SK-N-SH (cell line): ENCODE results near the gene ETS2. TPM values are rescaled to one million over a fixed set of nuclear protein-coding genes. Genes with fewer than 3 reads are reported as not detected.

Source experiments
- CTCF ChIA-PET: fragments of 300-600, 350-600 bp; formaldehyde crosslinking; extraction: SDS; loops from one replicate; lab custom pipeline; 2021; lab: Yijun Ruan, JAX
- POLR2A ChIA-PET: fragments of 350-600 bp; sonication (Branson Sonifier 250); formaldehyde crosslinking; extraction: SDS; loops from one replicate; lab custom pipeline; 2020; ENCODE audit warnings: antibody characterized with exemption, inconsistent platforms; lab: Yijun Ruan, JAX
- DNase-seq: peaks from one replicate; pipeline ENCODE4 v3.0.0; 2012
- H2AFZ ChIP-seq: fragments of 200-600 bp; sonication (generic); 2 replicates; pipeline ENCODE4 v1.8.1; 2016; ENCODE audit warnings: antibody characterized with exemption, mild to moderate bottlenecking, low read depth
- H3F3A ChIP-seq: fragments of 200-600 bp; sonication (generic); replicated peaks from 2 replicates; pipeline ENCODE3; 2016; ENCODE audit warnings: antibody characterized with exemption, mild to moderate bottlenecking; ENCODE audit not compliant: insufficient read depth
- H3K27ac ChIP-seq, 2 experiments: fragments of 200-500 bp in 1 of 2; fragments of 200-600 bp in 1 of 2; sonication (Bioruptor generic) in 1 of 2; sonication (generic), shearing (Covaris generic) in 1 of 2; 2 replicates each; pipeline versions ENCODE4 v1.5.1 to v1.6.1; 2014 to 2016; ENCODE audit warnings: low read depth in 2 of 2, inconsistent platforms in 1 of 2, low read length in 1 of 2, mild to moderate bottlenecking in 1 of 2, mixed read lengths in 1 of 2
- H3K27me3 ChIP-seq: fragments of 200-600 bp; sonication (generic), shearing (Covaris generic); 2 replicates; pipeline ENCODE4 v1.6.1; 2016; ENCODE audit warnings: mixed run types; ENCODE audit not compliant: insufficient read depth
- H3K36me3 ChIP-seq, 2 experiments: fragments of 200-500 bp in 1 of 2; fragments of 200-600 bp in 1 of 2; sonication (Bioruptor generic) in 1 of 2; sonication (generic) in 1 of 2; replicated peaks in 1 of 2; 2 replicates each; pipeline versions ENCODE3 to v1.5.1; 2014 to 2016; ENCODE audit warnings: low read length in 1 of 2, mild to moderate bottlenecking in 1 of 2; ENCODE audit not compliant: insufficient read depth in 2 of 2, control insufficient read depth in 1 of 2
- H3K4me1 ChIP-seq, 2 experiments: fragments of 200-500 bp in 1 of 2; fragments of 200-600 bp in 1 of 2; sonication (Bioruptor generic) in 1 of 2; sonication (generic), shearing (Covaris generic) in 1 of 2; 2 replicates each; pipeline versions ENCODE4 v1.5.1 to v1.6.1; 2014 to 2016; ENCODE audit warnings: low read depth in 1 of 2, low read length in 1 of 2, mixed run types in 1 of 2; ENCODE audit not compliant: insufficient read depth in 2 of 2, control insufficient read depth in 1 of 2
- H3K4me2 ChIP-seq: fragments of 200-600 bp; sonication (generic), shearing (Covaris generic); 2 replicates; pipeline ENCODE4 v1.6.1; 2017; ENCODE audit warnings: mixed run types
- H3K4me3 ChIP-seq, 2 experiments: fragments of 200-500 bp in 1 of 2; fragments of 200-600 bp in 1 of 2; sonication (Bioruptor generic) in 1 of 2; sonication (generic), shearing (Covaris generic) in 1 of 2; 2 replicates each; pipeline versions ENCODE4 v1.5.1 to v1.8.1; 2014 to 2016; ENCODE audit warnings: low read depth in 2 of 2, inconsistent platforms in 1 of 2, low read length in 1 of 2, mild to moderate bottlenecking in 1 of 2, mixed read lengths in 1 of 2, moderate library complexity in 1 of 2
- H3K79me2 ChIP-seq: fragments of 200-600 bp; sonication (generic); 2 replicates; pipeline ENCODE4 v1.8.1; 2017; ENCODE audit warnings: mild to moderate bottlenecking; ENCODE audit not compliant: insufficient read depth
- H3K9ac ChIP-seq: fragments of 200-600 bp; sonication (generic); 2 replicates; pipeline ENCODE4 v1.6.1; 2017; ENCODE audit warnings: mixed run types
- H3K9me2 ChIP-seq: fragments of 200-600 bp; sonication (generic); 2 replicates; pipeline ENCODE4 v1.6.1; 2017; ENCODE audit warnings: mixed run types
- H3K9me3 ChIP-seq: fragments of 200-600 bp; sonication (generic); 2 replicates; pipeline ENCODE4 v1.6.1; 2017; ENCODE audit warnings: mixed run types, mild to moderate bottlenecking, moderate library complexity
- H4K20me1 ChIP-seq: fragments of 200-600 bp; sonication (generic); 2 replicates; pipeline ENCODE4 v1.6.1; 2017; ENCODE audit warnings: mild to moderate bottlenecking, mixed run types; ENCODE audit not compliant: insufficient read depth
- EP300 ChIP-seq, 2 experiments: IDR thresholded peaks; 2 replicates each; pipeline versions ENCODE4 v1.4.0 to v1.6.1; 2012; ENCODE audit warnings: borderline replicate concordance in 1 of 2, low read depth in 1 of 2, low read length in 1 of 2
- EZH2phosphoT487 ChIP-seq: fragments of 200-600 bp; sonication (generic); IDR thresholded peaks from 2 replicates; pipeline ENCODE4 v1.6.1; 2017; ENCODE audit warnings: low read depth, mixed run types, mild to moderate bottlenecking, antibody characterized with exemption, moderate library complexity, borderline replicate concordance
- MXI1 ChIP-seq: IDR thresholded peaks from 2 replicates; pipeline ENCODE4 v1.6.1; 2012; ENCODE audit warnings: mild to moderate bottlenecking, low read depth, low read length, improper control_type of control experiment
- NFIC ChIP-seq: IDR thresholded peaks from 2 replicates; pipeline ENCODE4 v1.4.0; 2012; ENCODE audit warnings: borderline replicate concordance
- NRF1 ChIP-seq: IDR thresholded peaks from 2 replicates; pipeline ENCODE4 v1.6.1; 2012; ENCODE audit warnings: low read depth, mild to moderate bottlenecking, low read length
- PBX3 ChIP-seq: IDR thresholded peaks from 2 replicates; pipeline ENCODE4; 2012
- RAD21 ChIP-seq: IDR thresholded peaks from 2 replicates; pipeline ENCODE4 v1.6.1; 2012; ENCODE audit warnings: mild to moderate bottlenecking, low read length
- REST ChIP-seq: IDR thresholded peaks from 2 replicates; pipeline ENCODE4 v1.6.1; 2012; ENCODE audit warnings: mild to moderate bottlenecking, low read depth, low read length, moderate library complexity
- SMC3 ChIP-seq: IDR thresholded peaks from 2 replicates; pipeline ENCODE4 v1.6.1; 2012; ENCODE audit warnings: low read depth, low read length, improper control_type of control experiment
- TAF1 ChIP-seq: IDR thresholded peaks from 2 replicates; pipeline ENCODE4 v1.6.1; 2012; ENCODE audit warnings: low read depth, mild to moderate bottlenecking, low read length, moderate library complexity, borderline replicate concordance
- TCF12 ChIP-seq: IDR thresholded peaks from 2 replicates; pipeline ENCODE4 v1.4.0; 2012
- TEAD4 ChIP-seq: IDR thresholded peaks from 2 replicates; pipeline ENCODE4 v1.4.0; 2012; ENCODE audit warnings: mild to moderate bottlenecking, borderline replicate concordance; ENCODE audit not compliant: insufficient read depth
- USF1 ChIP-seq: IDR thresholded peaks from 2 replicates; pipeline ENCODE4 v1.4.0; 2012; ENCODE audit warnings: low read depth, borderline replicate concordance
- YY1 ChIP-seq: IDR thresholded peaks from 2 replicates; pipeline ENCODE4 v1.4.0; 2012; ENCODE audit warnings: low read depth, mild to moderate bottlenecking
- WGBS: methylation state at CpG from one replicate; pipeline ENCODE4 v1.1.6; 2017; ENCODE audit warnings: low lambda C conversion rate; 5-methylcytosine and 5-hydroxymethylcytosine counted together
- polyA plus RNA-seq, 3 experiments: library from polyadenylated mRNA; depleted of rRNA; stranded (reverse); fragments of >200 nt; gene quantifications; 2 replicates each; pipeline ENCODE4 v1.2.3, GENCODE V29; 2012

Gene ETS2
- polyA plus RNA-seq, 1 of the 3 experiments (the other 2 are of a cell fraction): 16.3 TPM

- TF ChIP-seq USF1: no peak
- no peak for TF ChIP-seq NRF1
- TF ChIP-seq RAD21: no peak
- TF ChIP-seq PBX3: no peak
These were observed 4.6 kb upstream of the ETS2 start (continued) for GRCh38 chr21:38800924-38801744.

- H3K4me2 ChIP-seq: no peak overlapping the region
- WGBS: 78% methylated on average over 14 of the region's 16 CpGs
- H3K9me2 ChIP-seq: no peaks in the 10 kb centered on the region
- POLR2A ChIA-PET: interaction anchor here (0.9 kb wide), 1 partner anchor 317 kb away, joined by 3 read pairs; no protein-coding TSS in a partner anchor
- peaks cover 17% of the 10 kb centered on the region for H3K79me2 ChIP-seq
- peaks cover 25 to 42% of the 10 kb centered on the region in 2 experiments for H3K4me1 ChIP-seq
- H3K4me3 ChIP-seq: no peak overlapping the region
- CTCF ChIA-PET: interaction anchor here (5.0 kb wide), 1 partner anchor 336 kb away, joined by 24 read pairs; no protein-coding TSS in a partner anchor
- no peaks in the 10 kb centered on the region for H3K27me3 ChIP-seq
- H3K27ac ChIP-seq: no peak overlapping the region; a peak in 1 of 4 replicates
- H2AFZ ChIP-seq: no peak overlapping the region
- TF ChIP-seq MXI1 (no peak), YY1 (no peak), SMC3 (no peak), NFIC (no peak), REST (no peak), TEAD4 (no peak), NRF1 (no peak), TCF12 (no peak), EP300 (IDR thresholded peaks at IDR 0.05; ENCODE audit: borderline replicate concordance in 1 of 2, low read depth in 1 of 2, low read length in 1 of 2) (no peak), TAF1 (no peak), PBX3 (no peak), EZH2phosphoT487 (no peak)
- peaks cover 28% of the 10 kb centered on the region for H3F3A ChIP-seq
- H3K9me3 ChIP-seq: no peaks in the 10 kb centered on the region
- DNase-seq: no peak
- H3K36me3 ChIP-seq: no peaks in the 10 kb centered on the region
- peaks cover 6% of the 10 kb centered on the region for H4K20me1 ChIP-seq
- no peak overlapping the region for H3K9ac ChIP-seq
These were observed 3.4 kb upstream of the ETS2 start for GRCh38 chr21:38802050-38803026.
